ENCODE results near the gene MID1. TPM values are rescaled to one million over a fixed set of nuclear protein-coding genes. Genes with fewer than 3 reads are reported as not detected.

The MID1 gene
- polyA plus RNA-seq, 6 donors from 2014 or later, result 0.06 to 1.3 (median 0.40) TPM; not detected in 1

- Mint-ChIP-seq H3K27me3 (no peaks in the 10 kb centered on the region), H3K4me1 (no peaks in the 10 kb centered on the region), H3K36me3 (peaks cover 0 to 6% of the 10 kb centered on the region in 2 donors), H3K27ac (no peak overlapping the region), H3K9me3 (peaks cover 0 to 8% (median 2%) of the 10 kb centered on the region in 7 donors), H3K4me3 (no peak overlapping the region)
- ATAC-seq (ENCODE audit: low read depth in 2 of 2) (no peak), DNase-seq (no peak)
Measured at GRCh38 chrX:10450229-10450958, 170.0 kb downstream of the MID1 start.

GRCh38 chrX:10447564-10448214 lies 172.7 kb downstream of the MID1 start:
- H3K9me3 Mint-ChIP-seq, result peaks cover 0 to 4% (median 0%) of the 10 kb centered on the region in 7 donors
- no peak overlapping the region for H3K27ac Mint-ChIP-seq
- H3K4me1 Mint-ChIP-seq, result no peaks in the 10 kb centered on the region
- DNase-seq (no peak), ATAC-seq (ENCODE audit: low read depth in 2 of 2) (no peak)
- H3K27me3 Mint-ChIP-seq, result peaks cover 0 to 2% (median 0%) of the 10 kb centered on the region in 3 donors
- no peaks in the 10 kb centered on the region for H3K36me3 Mint-ChIP-seq
- H3K4me3 Mint-ChIP-seq, result no peak overlapping the region

- Mint-ChIP-seq H3K4me3 (no peak overlapping the region), H3K9me3 (peaks cover 0 to 8% (median 6%) of the 10 kb centered on the region in 7 donors), H3K27ac (no peak overlapping the region), H3K36me3 (no peaks in the 10 kb centered on the region), H3K27me3 (peaks cover 0 to 20% (median 7%) of the 10 kb centered on the region in 3 donors), H3K4me1 (no peaks in the 10 kb centered on the region)
- DNase-seq (no peak), ATAC-seq (ENCODE audit: low read depth in 2 of 2) (no peak)
Measured at GRCh38 chrX:10444204-10444603, 176.2 kb downstream of the MID1 start.

GRCh38 chrX:10441464-10441863 lies 178.9 kb downstream of the MID1 start:
- DNase-seq (no peak), ATAC-seq (ENCODE audit: low read depth in 2 of 2) (no peak)
- Mint-ChIP-seq H3K4me3 (no peak overlapping the region), H3K4me1 (no peaks in the 10 kb centered on the region), H3K36me3 (no peaks in the 10 kb centered on the region), H3K9me3 (peaks cover 0 to 16% (median 3%) of the 10 kb centered on the region in 7 donors), H3K27me3 (peaks cover 0 to 20% (median 7%) of the 10 kb centered on the region in 3 donors), H3K27ac (no peak overlapping the region)

GRCh38 chrX:10433296-10433965 lies 187.0 kb downstream of the MID1 start:
- Mint-ChIP-seq H3K4me3 (no peak overlapping the region), H3K36me3 (no peaks in the 10 kb centered on the region), H3K27ac (no peak overlapping the region), H3K9me3 (peaks cover 0 to 18% (median 4%) of the 10 kb centered on the region in 7 donors), H3K27me3 (peaks cover 0 to 6% (median 0%) of the 10 kb centered on the region in 3 donors), H3K4me1 (no peaks in the 10 kb centered on the region)
- DNase-seq (no peak), ATAC-seq (ENCODE audit: low read depth in 2 of 2) (peak in 1 of 2 donors; percentile 30)

- peaks cover 0 to 9% (median 2%) of the 10 kb centered on the region in 7 donors for H3K9me3 Mint-ChIP-seq
- H3K27me3 Mint-ChIP-seq, result peaks cover 0 to 10% (median 0%) of the 10 kb centered on the region in 3 donors
- no peaks in the 10 kb centered on the region for H3K36me3 Mint-ChIP-seq
- no peak for ATAC-seq (ENCODE audit: low read depth in 2 of 2)
- H3K4me1 Mint-ChIP-seq, result no peaks in the 10 kb centered on the region
- H3K4me3 Mint-ChIP-seq, result no peak overlapping the region
- no peak for DNase-seq
- no peak overlapping the region for H3K27ac Mint-ChIP-seq
Measured at GRCh38 chrX:10429908-10430307, 190.5 kb downstream of the MID1 start.

- Mint-ChIP-seq H3K36me3 (no peaks in the 10 kb centered on the region), H3K4me3 (no peak overlapping the region), H3K27ac (no peak overlapping the region), H3K27me3 (peaks cover 0 to 10% (median 0%) of the 10 kb centered on the region in 3 donors), H3K4me1 (no peaks in the 10 kb centered on the region), H3K9me3 (peaks cover 0 to 7% (median 4%) of the 10 kb centered on the region in 7 donors)
- DNase-seq (no peak), ATAC-seq (ENCODE audit: low read depth in 2 of 2) (no peak)
Measured at GRCh38 chrX:10427249-10427648, 193.1 kb downstream of the MID1 start.

GRCh38 chrX:10423716-10424115 lies 196.7 kb downstream of the MID1 start:
- DNase-seq, result no peak
- no peak overlapping the region for H3K4me3 Mint-ChIP-seq
- peaks cover 0 to 4% (median 0%) of the 10 kb centered on the region in 3 donors for H3K27me3 Mint-ChIP-seq
- ATAC-seq (ENCODE audit: low read depth in 2 of 2), result no peak
- peaks cover 0 to 8% (median 7%) of the 10 kb centered on the region in 7 donors for H3K9me3 Mint-ChIP-seq
- H3K27ac Mint-ChIP-seq, result no peak overlapping the region
- H3K4me1 Mint-ChIP-seq, result no peaks in the 10 kb centered on the region
- no peaks in the 10 kb centered on the region for H3K36me3 Mint-ChIP-seq

GRCh38 chrX:10420134-10420533 lies 200.3 kb downstream of the MID1 start:
- no peak overlapping the region for H3K27ac Mint-ChIP-seq
- H3K36me3 Mint-ChIP-seq, result no peaks in the 10 kb centered on the region
- ATAC-seq (ENCODE audit: low read depth in 2 of 2) (no peak), DNase-seq (no peak)
- H3K4me3 Mint-ChIP-seq, result no peak overlapping the region
- peaks cover 0 to 12% (median 7%) of the 10 kb centered on the region in 7 donors for H3K9me3 Mint-ChIP-seq
- no peaks in the 10 kb centered on the region for H3K27me3 Mint-ChIP-seq
- no peaks in the 10 kb centered on the region for H3K4me1 Mint-ChIP-seq

- DNase-seq (no peak), ATAC-seq (ENCODE audit: low read depth in 2 of 2) (no peak)
- no peak overlapping the region for H3K4me3 Mint-ChIP-seq
- H3K27me3 Mint-ChIP-seq, result no peaks in the 10 kb centered on the region
- H3K4me1 Mint-ChIP-seq, result no peaks in the 10 kb centered on the region
- peaks cover 0 to 4% (median 0%) of the 10 kb centered on the region in 7 donors for H3K9me3 Mint-ChIP-seq
- H3K27ac Mint-ChIP-seq, result no peak overlapping the region
- no peaks in the 10 kb centered on the region for H3K36me3 Mint-ChIP-seq
Measured at GRCh38 chrX:10416424-10416823, 204.0 kb downstream of the MID1 start.

- no peak for ATAC-seq (ENCODE audit: low read depth in 2 of 2)
- Mint-ChIP-seq H3K36me3 (no peaks in the 10 kb centered on the region), H3K4me3 (no peak overlapping the region), H3K27me3 (no peaks in the 10 kb centered on the region), H3K27ac (no peak overlapping the region), H3K4me1 (no peaks in the 10 kb centered on the region), H3K9me3 (peaks cover 0 to 4% (median 1%) of the 10 kb centered on the region in 7 donors)
- DNase-seq, result no peak
Measured at GRCh38 chrX:10415306-10416001, 204.9 kb downstream of the MID1 start.

- Mint-ChIP-seq H3K27me3 (no peaks in the 10 kb centered on the region), H3K4me1 (no peaks in the 10 kb centered on the region), H3K4me3 (no peak overlapping the region), H3K9me3 (peaks cover 0 to 4% (median 1%) of the 10 kb centered on the region in 7 donors), H3K36me3 (no peaks in the 10 kb centered on the region), H3K27ac (no peak overlapping the region)
- no peak for ATAC-seq (ENCODE audit: low read depth in 2 of 2)
- DNase-seq, result no peak
Measured at GRCh38 chrX:10414862-10415261, 205.5 kb downstream of the MID1 start.

- no peak for ATAC-seq (ENCODE audit: low read depth in 2 of 2)
- H3K4me3 Mint-ChIP-seq, result no peak overlapping the region
- peaks cover 0 to 4% (median 1%) of the 10 kb centered on the region in 7 donors for H3K9me3 Mint-ChIP-seq
- no peak overlapping the region for H3K27ac Mint-ChIP-seq
- no peaks in the 10 kb centered on the region for H3K4me1 Mint-ChIP-seq
- H3K27me3 Mint-ChIP-seq, result no peaks in the 10 kb centered on the region
- no peaks in the 10 kb centered on the region for H3K36me3 Mint-ChIP-seq
- no peak for DNase-seq
Measured at GRCh38 chrX:10414156-10414824, 206.1 kb downstream of the MID1 start.
